HG02571 (cell line): ENCODE measurements around the gene HS6ST2.

ENCODE experiments used
- ATAC-seq: cut with Tn5 transposase; IDR thresholded peaks from one replicate; pipeline ENCODE4 v1.9.1; 2021; ENCODE audit warnings: mild to moderate bottlenecking, moderate library complexity; ENCODE audit not compliant: unreplicated experiment

Gene HS6ST2

GRCh38 chrX:132807411-132808030 is 150.9 kb downstream of the HS6ST2 start:
- no peak for ATAC-seq

GRCh38 chrX:132802033-132802432 is 156.4 kb downstream of the HS6ST2 start:
- ATAC-seq, result no peak

GRCh38 chrX:132795181-132795580 is 163.2 kb downstream of the HS6ST2 start:
- no peak for ATAC-seq

GRCh38 chrX:132791714-132792113 is 166.7 kb downstream of the HS6ST2 start:
- no peak for ATAC-seq

GRCh38 chrX:132790329-132790728 is 168.1 kb downstream of the HS6ST2 start:
- no peak for ATAC-seq

GRCh38 chrX:132786217-132786616 is 172.2 kb downstream of the HS6ST2 start:
- ATAC-seq, result no peak

GRCh38 chrX:132778917-132779316 is 179.5 kb downstream of the HS6ST2 start:
- ATAC-seq, result no peak

GRCh38 chrX:132776486-132777210 is 181.8 kb downstream of the HS6ST2 start:
- ATAC-seq, result no peak

- no peak for ATAC-seq
Measured at GRCh38 chrX:132775263-132775823, 183.1 kb downstream of the HS6ST2 start.

- ATAC-seq, result no peak
Measured at GRCh38 chrX:132774010-132774714, 184.3 kb downstream of the HS6ST2 start.

- no peak for ATAC-seq
Measured at GRCh38 chrX:132769609-132770008, 188.8 kb downstream of the HS6ST2 start.

GRCh38 chrX:132766452-132766851 is 192.0 kb downstream of the HS6ST2 start:
- ATAC-seq, result no peak

- no peak for ATAC-seq
Measured at GRCh38 chrX:132763528-132763927, 194.9 kb downstream of the HS6ST2 start.

GRCh38 chrX:132758759-132759158 is 199.7 kb downstream of the HS6ST2 start:
- no peak for ATAC-seq

GRCh38 chrX:132757066-132757623 is 201.3 kb downstream of the HS6ST2 start:
- ATAC-seq, result no peak

- ATAC-seq, result no peak
Measured at GRCh38 chrX:132756439-132756838, 202.0 kb downstream of the HS6ST2 start.

- ATAC-seq, result no peak
Measured at GRCh38 chrX:132751063-132751690, 207.3 kb downstream of the HS6ST2 start.

- ATAC-seq, result no peak
Measured at GRCh38 chrX:132750331-132751062, 207.9 kb downstream of the HS6ST2 start.

- ATAC-seq, result no peak
Measured at GRCh38 chrX:132749406-132749805, 209.0 kb downstream of the HS6ST2 start.

- ATAC-seq, result no peak
Measured at GRCh38 chrX:132748909-132749308, 209.5 kb downstream of the HS6ST2 start.
